GM12872 (cell line): ENCODE measurements around the gene CDC27.

Source experiments
- TF ChIP-seq, protein P1 (sequence below): IDR thresholded peaks from 3 replicates; pipeline ENCODE4 v1.5.1; 2011; ENCODE audit warnings: low read depth, mild to moderate bottlenecking, low read length, moderate library complexity; ENCODE audit not compliant: insufficient read depth

The CDC27 gene

DNA sequence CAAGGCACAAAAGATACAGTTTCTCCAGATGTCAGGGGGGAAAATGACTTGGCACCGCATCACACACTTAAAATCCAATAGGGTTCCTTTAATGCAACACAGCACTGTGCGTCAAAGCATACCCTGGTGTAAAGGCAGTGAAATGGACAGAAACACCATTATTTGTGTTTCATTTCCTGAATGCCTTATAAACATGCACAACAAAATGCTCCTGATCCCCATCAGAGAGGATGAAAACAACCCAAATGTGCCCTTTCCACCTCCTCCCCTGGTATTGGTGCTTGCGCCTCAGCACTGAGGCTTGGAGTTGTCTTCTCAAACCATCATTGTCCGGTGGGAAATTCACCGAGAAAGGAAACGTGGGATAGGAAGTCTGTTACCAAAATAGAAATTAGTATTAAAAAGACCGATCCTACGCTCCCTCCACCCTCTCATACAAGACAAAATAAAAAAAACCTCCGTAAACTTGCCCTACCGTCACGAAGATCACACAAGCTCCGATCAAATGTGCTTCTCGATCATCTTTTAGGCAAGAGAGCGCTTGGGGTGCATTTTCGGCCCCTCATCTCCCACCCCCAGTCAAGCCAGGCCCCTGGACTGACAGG, 722 bp downstream of the CDC27 start:
- TF ChIP-seq, protein P1, sequence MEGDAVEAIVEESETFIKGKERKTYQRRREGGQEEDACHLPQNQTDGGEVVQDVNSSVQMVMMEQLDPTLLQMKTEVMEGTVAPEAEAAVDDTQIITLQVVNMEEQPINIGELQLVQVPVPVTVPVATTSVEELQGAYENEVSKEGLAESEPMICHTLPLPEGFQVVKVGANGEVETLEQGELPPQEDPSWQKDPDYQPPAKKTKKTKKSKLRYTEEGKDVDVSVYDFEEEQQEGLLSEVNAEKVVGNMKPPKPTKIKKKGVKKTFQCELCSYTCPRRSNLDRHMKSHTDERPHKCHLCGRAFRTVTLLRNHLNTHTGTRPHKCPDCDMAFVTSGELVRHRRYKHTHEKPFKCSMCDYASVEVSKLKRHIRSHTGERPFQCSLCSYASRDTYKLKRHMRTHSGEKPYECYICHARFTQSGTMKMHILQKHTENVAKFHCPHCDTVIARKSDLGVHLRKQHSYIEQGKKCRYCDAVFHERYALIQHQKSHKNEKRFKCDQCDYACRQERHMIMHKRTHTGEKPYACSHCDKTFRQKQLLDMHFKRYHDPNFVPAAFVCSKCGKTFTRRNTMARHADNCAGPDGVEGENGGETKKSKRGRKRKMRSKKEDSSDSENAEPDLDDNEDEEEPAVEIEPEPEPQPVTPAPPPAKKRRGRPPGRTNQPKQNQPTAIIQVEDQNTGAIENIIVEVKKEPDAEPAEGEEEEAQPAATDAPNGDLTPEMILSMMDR, result no peak

DNA sequence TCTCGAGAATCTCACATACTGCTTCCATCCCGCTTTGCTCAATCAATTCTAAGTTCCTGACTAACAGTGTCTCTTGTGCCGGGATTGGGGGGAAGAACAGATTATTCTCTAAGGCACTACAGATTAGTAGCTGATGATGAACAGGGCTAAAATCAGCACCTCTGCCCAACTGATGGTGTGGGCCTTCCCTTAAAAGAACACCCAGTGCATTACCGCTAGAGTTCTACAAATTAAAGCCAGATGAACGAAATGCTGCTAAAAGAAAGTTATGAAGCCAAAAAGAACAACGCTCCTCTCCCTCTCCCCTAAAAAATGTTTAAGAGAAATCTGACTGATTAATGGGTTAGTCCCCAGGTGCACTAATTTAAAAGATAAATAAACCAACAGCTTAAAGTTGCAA, 4.4 kb downstream of the CDC27 start:
- TF ChIP-seq, protein P1, result no peak

DNA sequence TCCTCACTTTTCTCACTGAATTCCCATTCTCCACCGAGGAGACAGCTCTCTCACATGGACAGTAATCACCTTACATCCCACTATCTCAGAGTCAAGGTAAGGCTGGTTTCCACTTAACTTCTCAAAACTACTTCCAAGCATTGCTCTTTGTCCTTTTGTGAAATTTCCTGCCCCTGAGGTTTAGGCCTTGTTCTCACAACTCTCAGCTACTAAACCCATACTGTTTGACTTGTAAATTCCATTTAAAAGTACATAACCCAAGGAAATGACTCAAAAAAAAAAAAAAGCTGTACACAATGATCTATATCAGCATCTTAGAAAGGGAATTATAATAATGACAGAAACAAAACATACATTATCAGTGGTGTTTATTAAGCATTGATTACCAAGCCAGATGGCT, 8.8 kb downstream of the CDC27 start:
- TF ChIP-seq, protein P1, result no peak

DNA sequence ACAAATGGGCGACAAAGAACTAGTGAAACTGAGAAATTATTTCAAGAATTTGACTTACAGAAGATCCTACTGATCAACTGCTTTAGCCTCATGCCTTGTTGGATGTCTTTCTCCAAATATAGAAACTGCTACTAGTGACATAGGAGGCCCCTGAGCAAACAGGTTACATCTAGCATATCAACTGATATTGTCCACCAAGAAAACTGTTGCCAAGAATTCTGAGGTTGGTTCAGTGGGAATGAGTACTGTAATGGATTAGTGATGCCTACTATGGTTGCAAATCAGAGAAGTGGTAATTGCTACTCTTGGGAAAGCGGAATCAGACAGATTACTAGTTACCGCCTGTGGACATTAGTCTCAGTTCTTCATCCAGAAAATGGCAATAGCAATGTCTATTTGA, 10.0 kb downstream of the CDC27 start:
- TF ChIP-seq, protein P1, result no peak

DNA sequence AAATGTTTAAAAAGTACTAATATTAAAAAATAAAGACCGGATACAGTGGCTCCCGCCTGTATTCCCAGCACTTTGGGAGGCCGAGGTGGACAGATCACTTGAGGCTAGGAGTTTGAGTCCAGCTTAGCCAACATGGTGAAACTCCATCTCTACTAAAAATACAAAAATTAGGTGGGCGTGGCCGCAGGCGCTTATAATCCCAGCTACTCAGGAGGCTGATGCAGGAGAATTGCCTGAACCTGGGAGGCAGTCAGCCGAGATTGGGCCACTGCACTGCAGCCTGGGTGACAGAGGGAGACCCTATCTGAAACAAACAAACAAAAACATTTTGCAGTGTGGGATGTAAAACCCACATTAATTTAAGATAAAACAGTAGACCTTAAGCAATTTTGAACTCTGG, 11.8 kb downstream of the CDC27 start:
- TF ChIP-seq, protein P1, result no peak

DNA sequence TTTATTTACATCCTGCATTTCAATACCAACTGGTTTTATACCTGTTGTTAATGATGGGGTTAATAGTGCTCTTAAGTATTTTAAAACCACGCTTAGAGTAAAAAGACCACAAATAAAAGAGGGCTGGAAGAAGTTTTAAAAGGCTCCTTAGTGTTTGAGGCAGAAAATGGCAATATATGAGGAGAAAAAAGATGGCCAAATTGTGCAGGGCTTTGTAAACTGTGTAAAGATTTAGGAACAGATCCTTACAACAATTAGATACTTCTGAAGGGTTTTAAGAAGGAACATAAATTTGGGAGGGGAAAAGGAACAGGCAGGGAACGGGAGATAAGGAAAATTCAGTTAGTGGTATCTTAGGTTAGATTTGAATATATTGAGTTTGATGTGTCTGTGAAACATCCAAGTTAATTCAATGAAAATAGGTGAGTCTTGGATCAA, 12.7 kb downstream of the CDC27 start:
- TF ChIP-seq, protein P1, result no peak

DNA sequence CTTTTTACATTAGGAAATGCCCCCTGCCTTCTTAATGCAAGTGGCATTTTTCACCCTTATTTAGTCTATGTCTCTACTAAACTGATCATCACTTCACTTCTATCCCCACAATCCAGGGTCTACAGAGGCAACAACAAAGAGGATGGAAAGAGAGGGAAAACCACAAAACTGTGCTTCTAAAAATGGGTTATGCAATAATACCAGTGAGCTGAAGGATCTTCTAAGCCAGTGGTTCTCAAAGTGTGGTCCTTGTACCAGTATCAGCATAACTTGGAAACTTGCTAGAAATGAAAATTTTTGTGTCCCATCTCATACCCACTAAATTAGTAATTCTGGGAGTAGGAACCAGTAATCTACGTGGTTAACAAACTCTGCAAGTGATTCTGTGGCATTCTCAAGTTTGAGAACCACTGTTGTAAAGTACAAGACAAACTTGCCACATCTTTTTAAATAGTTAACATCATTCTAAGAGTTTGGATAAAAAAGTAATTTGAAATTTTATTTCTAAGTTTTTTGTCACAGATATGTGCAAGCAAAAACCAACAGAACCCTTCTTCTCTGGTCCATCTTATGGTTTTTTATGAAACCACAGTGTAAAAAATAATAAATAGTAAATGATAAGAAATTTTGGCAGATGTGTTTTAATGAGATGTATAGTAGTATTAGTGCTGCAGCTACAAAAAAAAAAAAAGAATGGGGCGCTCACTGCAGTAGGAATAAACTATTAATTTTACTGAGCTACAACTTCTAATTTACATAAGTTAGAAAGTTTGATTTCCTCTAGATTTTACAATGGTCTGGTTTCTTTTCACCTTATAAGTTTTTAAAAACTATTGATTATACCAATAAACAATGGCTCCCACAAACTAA, 16.2 kb downstream of the CDC27 start:
- TF ChIP-seq, protein P1, result no peak
